ENCODE results near the gene WNT7A.
"Not testable (repeated sequence)": the region's sequence is repeated elsewhere in the genome, so short reads cannot be mapped to it uniquely, and the experiment has no call there.

WNT7A gene

GRCh38 chr3:13858768-13859520, 20.9 kb downstream of the WNT7A start:
- no peak for DNase-seq (ENCODE audit: low read depth)
- TF ChIP-seq CTCF (IDR thresholded peaks at IDR 0.05; ENCODE audit: insufficient read depth, low read depth, low read length, missing control alignments) = no peak
- H3K4me3 ChIP-seq (ENCODE audit: low read depth, low read length) = no peak overlapping the region

- no peak for TF ChIP-seq CTCF (IDR thresholded peaks at IDR 0.05; ENCODE audit: insufficient read depth, low read depth, low read length, missing control alignments)
- no peak overlapping the region for H3K4me3 ChIP-seq (ENCODE audit: low read depth, low read length)
- no peak for DNase-seq (ENCODE audit: low read depth)
Observed at GRCh38 chr3:13857702-13858380, 22.0 kb downstream of the WNT7A start.

- DNase-seq (ENCODE audit: low read depth); H3K4me3 ChIP-seq (ENCODE audit: low read depth, low read length): not testable (repeated sequence)
Observed at GRCh38 chr3:13856628-13857027, 23.2 kb downstream of the WNT7A start.

GRCh38 chr3:13856006-13856405, 23.9 kb downstream of the WNT7A start:
- TF ChIP-seq CTCF (IDR thresholded peaks at IDR 0.05; ENCODE audit: insufficient read depth, low read depth, low read length, missing control alignments) = no peak
- no peak overlapping the region for H3K4me3 ChIP-seq (ENCODE audit: low read depth, low read length)
- DNase-seq (ENCODE audit: low read depth) = no peak

- no peak for TF ChIP-seq CTCF (IDR thresholded peaks at IDR 0.05; ENCODE audit: insufficient read depth, low read depth, low read length, missing control alignments)
- no peak for DNase-seq (ENCODE audit: low read depth)
- H3K4me3 ChIP-seq (ENCODE audit: low read depth, low read length) = no peak overlapping the region
Observed at GRCh38 chr3:13854492-13854891, 25.4 kb downstream of the WNT7A start.

- H3K4me3 ChIP-seq (ENCODE audit: low read depth, low read length) = no peak overlapping the region
- TF ChIP-seq CTCF (IDR thresholded peaks at IDR 0.05; ENCODE audit: insufficient read depth, low read depth, low read length, missing control alignments) = no peak
- no peak for DNase-seq (ENCODE audit: low read depth)
Observed at GRCh38 chr3:13853978-13854296, 25.9 kb downstream of the WNT7A start.

- no peak overlapping the region for H3K4me3 ChIP-seq (ENCODE audit: low read depth, low read length)
- no peak for DNase-seq (ENCODE audit: low read depth)
- TF ChIP-seq CTCF (IDR thresholded peaks at IDR 0.05; ENCODE audit: insufficient read depth, low read depth, low read length, missing control alignments) = no peak
Observed at GRCh38 chr3:13853256-13853977, 26.5 kb downstream of the WNT7A start.
